ENCODE results near the gene PRMT7. TPM values are rescaled to one million over a fixed set of nuclear protein-coding genes. Genes with fewer than 3 reads are reported as not detected.

PRMT7 gene
- total RNA-seq, 2 donors from 2014 or later = 24.5 to 35.7 TPM

DNA sequence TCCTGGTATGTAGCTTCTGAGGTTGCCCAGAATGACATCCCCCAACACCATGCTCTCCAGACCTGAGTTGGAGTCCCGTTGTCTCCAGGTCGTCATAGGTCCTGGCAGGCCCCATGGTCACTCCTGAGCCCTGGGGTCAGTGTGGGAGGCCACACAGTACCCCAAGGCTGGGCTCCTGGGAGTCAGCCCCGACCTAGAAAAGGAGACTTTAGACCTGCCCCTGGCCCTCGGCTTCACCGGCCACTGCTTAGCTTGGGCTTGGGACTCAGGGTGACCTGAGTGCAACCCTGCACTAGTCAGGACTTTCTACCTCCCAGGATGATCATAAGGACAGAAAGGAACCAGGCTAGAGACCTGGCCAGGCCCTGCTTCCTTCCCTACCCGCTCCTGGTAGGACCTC is 65.8 kb downstream of the PRMT7 start:
- Histone ChIP-seq H3K4me3 (no peak overlapping the region), H3K4me1 (no peaks in the 10 kb centered on the region), H3K36me3 (no peaks in the 10 kb centered on the region), H3K9me3 (no peaks in the 10 kb centered on the region), H3K27ac (no peak overlapping the region), H3K27me3 (no peaks in the 10 kb centered on the region)
- DNase-seq (ENCODE audit: low spot score) = no peak
- TF ChIP-seq, protein P1, sequence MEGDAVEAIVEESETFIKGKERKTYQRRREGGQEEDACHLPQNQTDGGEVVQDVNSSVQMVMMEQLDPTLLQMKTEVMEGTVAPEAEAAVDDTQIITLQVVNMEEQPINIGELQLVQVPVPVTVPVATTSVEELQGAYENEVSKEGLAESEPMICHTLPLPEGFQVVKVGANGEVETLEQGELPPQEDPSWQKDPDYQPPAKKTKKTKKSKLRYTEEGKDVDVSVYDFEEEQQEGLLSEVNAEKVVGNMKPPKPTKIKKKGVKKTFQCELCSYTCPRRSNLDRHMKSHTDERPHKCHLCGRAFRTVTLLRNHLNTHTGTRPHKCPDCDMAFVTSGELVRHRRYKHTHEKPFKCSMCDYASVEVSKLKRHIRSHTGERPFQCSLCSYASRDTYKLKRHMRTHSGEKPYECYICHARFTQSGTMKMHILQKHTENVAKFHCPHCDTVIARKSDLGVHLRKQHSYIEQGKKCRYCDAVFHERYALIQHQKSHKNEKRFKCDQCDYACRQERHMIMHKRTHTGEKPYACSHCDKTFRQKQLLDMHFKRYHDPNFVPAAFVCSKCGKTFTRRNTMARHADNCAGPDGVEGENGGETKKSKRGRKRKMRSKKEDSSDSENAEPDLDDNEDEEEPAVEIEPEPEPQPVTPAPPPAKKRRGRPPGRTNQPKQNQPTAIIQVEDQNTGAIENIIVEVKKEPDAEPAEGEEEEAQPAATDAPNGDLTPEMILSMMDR (IDR thresholded peaks at IDR 0.05) = no peak

DNA sequence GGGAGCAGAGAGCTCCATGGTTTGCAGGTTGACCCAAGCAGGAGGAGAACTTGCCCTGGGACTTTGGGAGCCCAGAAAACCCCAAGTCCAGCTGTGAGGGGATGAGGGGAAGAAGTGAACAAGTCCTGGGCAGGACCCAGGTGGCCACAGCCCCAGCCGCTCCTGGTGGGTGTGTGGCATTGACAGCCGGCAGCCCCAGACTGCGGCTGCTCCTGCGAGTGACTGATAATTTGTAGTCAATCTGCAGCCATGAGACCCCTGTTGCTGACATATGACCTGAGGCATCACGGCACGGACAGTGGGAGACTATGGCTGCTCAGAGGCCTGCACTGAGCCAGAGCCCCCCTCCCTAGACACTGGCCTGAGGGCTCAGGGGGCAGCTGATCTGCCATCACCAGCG is 66.4 kb downstream of the PRMT7 start:
- Histone ChIP-seq H3K9me3 (no peaks in the 10 kb centered on the region), H3K27me3 (no peaks in the 10 kb centered on the region), H3K4me1 (no peaks in the 10 kb centered on the region), H3K27ac (no peak overlapping the region), H3K36me3 (no peaks in the 10 kb centered on the region), H3K4me3 (no peak overlapping the region)
- TF ChIP-seq, protein P1 (IDR thresholded peaks at IDR 0.05) = no peak
- DNase-seq (ENCODE audit: low spot score) = no peak

DNA sequence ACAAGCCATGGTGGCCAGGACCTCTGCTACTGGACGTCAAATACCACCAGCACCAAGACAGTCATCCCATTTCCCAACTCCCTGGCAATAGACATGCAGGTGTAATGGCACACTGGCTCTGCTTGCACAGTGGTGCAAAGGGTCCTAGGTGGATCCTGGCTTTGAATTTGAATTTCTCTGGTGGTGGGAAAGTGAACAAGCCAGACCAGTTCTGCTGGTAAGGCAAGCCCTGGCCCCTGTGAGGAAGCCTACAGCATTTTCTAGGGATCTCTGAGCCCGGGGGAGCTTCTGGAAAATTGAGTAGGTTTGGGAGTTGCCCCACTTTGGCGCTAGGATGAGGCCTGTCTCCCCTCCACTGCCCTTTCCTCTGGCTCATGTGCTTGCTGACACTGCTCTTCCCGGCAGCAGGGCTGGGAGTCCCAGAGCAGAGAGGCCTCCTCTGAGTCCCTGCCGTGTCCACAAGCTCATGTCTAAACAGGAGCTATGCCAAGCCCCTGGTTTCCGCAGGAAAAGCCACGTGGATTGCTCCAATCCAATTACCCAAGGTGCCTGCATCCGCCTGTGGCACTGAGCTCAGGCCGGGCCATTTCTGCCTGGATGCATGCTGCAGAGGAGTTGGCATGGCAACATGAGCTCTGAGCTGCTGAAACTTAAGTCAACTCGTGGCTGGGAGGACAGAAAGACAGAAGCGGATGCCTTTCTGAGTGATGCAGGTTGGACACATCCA is 67.0 kb downstream of the PRMT7 start:
- H3K9me3 ChIP-seq = no peaks in the 10 kb centered on the region
- no peaks in the 10 kb centered on the region for H3K27me3 ChIP-seq
- H3K36me3 ChIP-seq = no peaks in the 10 kb centered on the region
- H3K27ac ChIP-seq = no peak overlapping the region
- H3K4me1 ChIP-seq = no peaks in the 10 kb centered on the region
- DNase-seq (ENCODE audit: low spot score) = no peak
- no peak overlapping the region for H3K4me3 ChIP-seq
- TF ChIP-seq, protein P1 (IDR thresholded peaks at IDR 0.05) = no peak

DNA sequence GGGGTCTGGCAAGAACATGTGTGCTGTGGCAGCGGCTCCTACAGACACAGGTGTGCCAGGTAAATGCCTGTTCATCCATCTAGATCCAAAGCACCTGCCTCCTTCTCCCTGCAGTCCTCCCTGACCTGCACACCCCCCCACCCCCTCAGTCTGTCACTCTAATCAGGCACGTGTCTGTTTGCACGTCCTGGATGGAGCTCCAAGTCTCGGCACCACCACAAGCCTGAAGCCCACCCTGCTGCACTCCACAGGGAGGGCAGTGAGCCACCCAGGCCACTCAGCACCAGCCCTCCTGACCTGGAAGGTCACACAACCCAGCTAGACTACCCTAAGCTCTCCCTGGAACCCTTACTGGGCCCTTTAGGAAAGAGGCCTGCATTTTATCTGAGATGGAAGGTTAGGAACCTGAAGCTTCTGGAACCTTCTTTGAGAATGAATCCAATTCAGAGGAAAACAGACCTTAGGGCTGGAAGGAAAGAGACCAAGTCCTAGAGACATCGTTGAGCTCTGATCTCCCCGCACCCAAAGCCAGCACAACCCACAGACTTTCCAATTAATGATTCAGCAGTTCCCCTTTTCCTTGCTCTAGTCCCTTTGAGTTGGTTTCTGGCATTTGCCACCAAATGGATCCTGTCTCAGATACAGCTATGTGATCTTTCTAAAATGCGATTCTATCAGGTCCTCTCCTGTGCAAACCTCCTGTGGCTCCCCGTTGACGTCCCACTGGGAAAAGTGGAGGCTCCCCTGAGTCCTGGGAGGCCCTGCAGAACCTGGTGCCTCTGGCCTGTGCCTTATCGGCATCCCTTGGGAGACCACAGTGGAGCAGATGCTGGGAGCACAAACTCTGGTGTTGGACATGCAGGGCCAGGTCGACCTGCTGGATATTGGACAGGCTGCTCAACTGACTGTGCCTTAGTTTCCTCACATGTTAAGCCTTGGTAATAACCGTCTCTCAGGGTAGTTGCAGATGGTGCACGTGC is 67.9 kb downstream of the PRMT7 start:
- Histone ChIP-seq H3K4me3 (no peak overlapping the region), H3K36me3 (no peaks in the 10 kb centered on the region), H3K27ac (no peak overlapping the region), H3K27me3 (no peaks in the 10 kb centered on the region), H3K4me1 (no peaks in the 10 kb centered on the region), H3K9me3 (no peaks in the 10 kb centered on the region)
- no peak for DNase-seq (ENCODE audit: low spot score)
- TF ChIP-seq, protein P1 (IDR thresholded peaks at IDR 0.05) = no peak

DNA sequence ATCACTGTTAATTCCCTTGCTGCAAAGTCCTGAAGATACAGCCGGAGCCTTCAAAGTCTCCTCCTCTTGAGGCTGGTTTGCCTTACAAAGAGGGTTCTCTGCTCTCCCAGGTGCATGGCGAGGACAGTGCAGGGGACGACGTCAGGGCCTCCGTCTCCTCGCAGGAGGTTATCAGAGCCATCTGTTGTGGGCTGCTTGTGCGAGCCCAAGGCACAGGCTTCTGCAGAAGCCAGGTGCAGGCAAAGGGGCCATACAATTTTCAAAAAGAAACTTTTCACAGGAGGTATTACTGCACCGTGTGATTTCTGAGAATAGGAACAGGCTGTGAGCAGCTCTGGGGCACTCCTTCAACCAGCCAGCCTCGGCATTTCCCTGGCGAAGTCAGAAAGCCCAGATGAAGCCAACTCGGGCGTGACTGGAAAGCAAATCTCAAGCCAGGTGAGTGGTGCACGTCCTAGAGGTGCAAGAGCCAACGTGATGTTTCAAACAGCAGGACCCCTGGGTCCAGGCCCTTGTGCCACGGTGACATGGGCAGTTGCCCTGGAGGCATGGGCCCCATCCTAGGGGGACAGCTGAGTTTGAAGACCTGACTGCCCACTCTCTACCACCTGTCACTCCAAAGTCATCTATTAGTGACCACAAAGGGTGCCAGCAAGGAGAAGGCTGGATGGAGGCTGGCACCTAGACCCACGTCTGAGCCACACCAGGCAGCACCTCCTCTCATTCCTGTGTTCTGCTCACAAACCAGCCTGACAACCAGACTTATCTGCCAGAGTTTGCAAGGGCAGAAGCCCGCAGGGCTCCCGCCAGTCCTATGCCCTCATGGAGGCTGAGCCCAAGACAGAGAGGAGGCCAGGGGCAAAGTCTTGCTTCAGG is 68.9 kb downstream of the PRMT7 start:
- H3K4me3 ChIP-seq = no peak overlapping the region
- H3K9me3 ChIP-seq = no peaks in the 10 kb centered on the region
- H3K4me1 ChIP-seq = peaks cover 0 to 6% of the 10 kb centered on the region in 2 donors
- TF ChIP-seq, protein P1 (IDR thresholded peaks at IDR 0.05) = no peak
- no peaks in the 10 kb centered on the region for H3K36me3 ChIP-seq
- no peak for DNase-seq (ENCODE audit: low spot score)
- no peaks in the 10 kb centered on the region for H3K27me3 ChIP-seq
- no peak overlapping the region for H3K27ac ChIP-seq
